Lung (tissue), 12 donors: ENCODE measurements around the gene ANKRD60. TPM values are rescaled to one million over a fixed set of nuclear protein-coding genes. Genes with fewer than 3 reads are reported as not detected.

Experiments
- ATAC-seq: fragments of 200-7000 bp; cut with Tn5 transposase; one replicate; pipeline ENCODE4 v1.9.1; 2020; ENCODE audit warnings: moderate number of reproducible peaks; ENCODE audit not compliant: insufficient read depth, low FRiP score
- DNase-seq, 3 donors: peaks; one replicate each; pipeline ENCODE4 v3.0.0-alpha.2; 2013 to 2017
- H3K27ac ChIP-seq, 2 donors: one replicate each; pipeline ENCODE4 v1.5.1; 2013; ENCODE audit warnings: mild to moderate bottlenecking in 2 of 2, moderate library complexity in 2 of 2, control low read depth in 1 of 2, inconsistent platforms in 1 of 2, low read depth in 1 of 2, low read length in 1 of 2
- H3K27me3 ChIP-seq, 3 donors: one replicate each; pipeline ENCODE4 v1.5.1; 2013; ENCODE audit warnings: low read length in 2 of 3; ENCODE audit not compliant: control insufficient read depth in 3 of 3, insufficient read depth in 3 of 3
- H3K36me3 ChIP-seq, 4 donors: one replicate each; pipeline ENCODE4 v1.5.1; 2013; ENCODE audit warnings: low read length in 4 of 4, mild to moderate bottlenecking in 1 of 4, moderate library complexity in 1 of 4; ENCODE audit not compliant: control insufficient read depth in 4 of 4, insufficient read depth in 4 of 4
- H3K4me1 ChIP-seq, 5 donors: one replicate each; pipeline ENCODE4 v1.5.1; 2013; ENCODE audit warnings: low read length in 5 of 5, mild to moderate bottlenecking in 2 of 5, moderate library complexity in 1 of 5; ENCODE audit not compliant: control insufficient read depth in 5 of 5, insufficient read depth in 5 of 5
- H3K4me3 ChIP-seq: one replicate; pipeline ENCODE4 v1.5.1; 2013; ENCODE audit warnings: mild to moderate bottlenecking, control low read depth, moderate library complexity
- H3K9ac ChIP-seq, 2 donors: one replicate each; pipeline ENCODE4 v1.5.1; 2013; ENCODE audit warnings: low read length in 2 of 2, control low read depth in 1 of 2; ENCODE audit not compliant: insufficient read depth in 1 of 2
- H3K9me3 ChIP-seq, 4 donors: one replicate each; pipeline ENCODE4 v1.5.1; 2013; ENCODE audit warnings: low read length in 3 of 4, mild to moderate bottlenecking in 1 of 4, moderate library complexity in 1 of 4; ENCODE audit not compliant: control insufficient read depth in 4 of 4, insufficient read depth in 3 of 4
- WGBS, 2 donors: extraction: QIAGEN DNeasy Blood & Tissue Kit; methylation state at CpG; one replicate each; pipeline ENCODE4 v1.1.7; 2013; 5-methylcytosine and 5-hydroxymethylcytosine counted together
- polyA plus RNA-seq, 2 donors: library from polyadenylated mRNA; stranded (reverse); fragments of 200-250 nt; gene quantifications; one replicate each; pipeline ENCODE4 v1.2.1, GENCODE V29; 2013
- total RNA-seq, 2 donors: library from RNA; depleted of rRNA in 1 of 2; stranded (reverse); fragments of >200 nt in 1 of 2; gene quantifications; one replicate each; pipeline ENCODE4 v1.2.1, GENCODE V29; 2014 to 2021
- TF ChIP-seq, protein P1 (sequence below): IDR thresholded peaks from 2 replicates; pipeline ENCODE4 v1.5.1; 2012; ENCODE audit warnings: mild to moderate bottlenecking; ENCODE audit errors: control extremely low read depth, extremely low read depth
- donor health status: control.
- donor health status: control.
- donor health status: Bipolar disorder and iron deficiency.
- donor health status: healthy.
- donor health status: DM: yes; HTN: yes; CAD: no.

The ANKRD60 gene
- total and polyA plus RNA-seq, 4 donors = not detected

DNA sequence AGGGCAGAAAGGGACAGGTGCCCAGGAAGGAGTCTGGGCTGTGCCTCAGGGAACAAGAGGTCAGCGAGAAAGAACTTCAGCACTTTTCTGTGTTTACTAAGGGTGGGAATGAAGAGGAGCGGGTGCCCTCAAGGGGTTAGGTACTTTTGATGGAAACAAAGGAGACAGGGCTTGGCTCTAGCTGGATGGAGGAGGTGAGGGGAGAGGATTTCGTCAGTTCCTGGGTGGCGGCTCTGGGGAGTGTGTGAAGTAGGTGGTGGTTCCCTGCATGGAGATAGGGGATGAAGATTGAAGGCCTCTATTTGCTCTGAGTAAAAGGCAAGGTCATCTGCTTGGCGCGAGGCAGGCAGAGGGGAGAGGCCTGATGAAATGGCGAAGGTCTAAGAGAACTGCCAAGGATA is 40.0 kb upstream of the ANKRD60 start:
- H3K9ac ChIP-seq = no peak overlapping the region
- TF ChIP-seq, protein P1, sequence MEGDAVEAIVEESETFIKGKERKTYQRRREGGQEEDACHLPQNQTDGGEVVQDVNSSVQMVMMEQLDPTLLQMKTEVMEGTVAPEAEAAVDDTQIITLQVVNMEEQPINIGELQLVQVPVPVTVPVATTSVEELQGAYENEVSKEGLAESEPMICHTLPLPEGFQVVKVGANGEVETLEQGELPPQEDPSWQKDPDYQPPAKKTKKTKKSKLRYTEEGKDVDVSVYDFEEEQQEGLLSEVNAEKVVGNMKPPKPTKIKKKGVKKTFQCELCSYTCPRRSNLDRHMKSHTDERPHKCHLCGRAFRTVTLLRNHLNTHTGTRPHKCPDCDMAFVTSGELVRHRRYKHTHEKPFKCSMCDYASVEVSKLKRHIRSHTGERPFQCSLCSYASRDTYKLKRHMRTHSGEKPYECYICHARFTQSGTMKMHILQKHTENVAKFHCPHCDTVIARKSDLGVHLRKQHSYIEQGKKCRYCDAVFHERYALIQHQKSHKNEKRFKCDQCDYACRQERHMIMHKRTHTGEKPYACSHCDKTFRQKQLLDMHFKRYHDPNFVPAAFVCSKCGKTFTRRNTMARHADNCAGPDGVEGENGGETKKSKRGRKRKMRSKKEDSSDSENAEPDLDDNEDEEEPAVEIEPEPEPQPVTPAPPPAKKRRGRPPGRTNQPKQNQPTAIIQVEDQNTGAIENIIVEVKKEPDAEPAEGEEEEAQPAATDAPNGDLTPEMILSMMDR = no peak
- peaks cover 0 to 22% (median 7%) of the 10 kb centered on the region in 4 donors for H3K36me3 ChIP-seq
- no peak overlapping the region for H3K27ac ChIP-seq
- no peak overlapping the region for H3K4me3 ChIP-seq
- 80 to 89% methylated on average over 7 of the region's 7 CpGs for WGBS, 2 donors
- no peaks in the 10 kb centered on the region for H3K27me3 ChIP-seq
- DNase-seq (no peak), ATAC-seq (no peak)
- H3K4me1 ChIP-seq = peaks cover 0 to 29% (median 3%) of the 10 kb centered on the region in 5 donors
- no peaks in the 10 kb centered on the region for H3K9me3 ChIP-seq

DNA sequence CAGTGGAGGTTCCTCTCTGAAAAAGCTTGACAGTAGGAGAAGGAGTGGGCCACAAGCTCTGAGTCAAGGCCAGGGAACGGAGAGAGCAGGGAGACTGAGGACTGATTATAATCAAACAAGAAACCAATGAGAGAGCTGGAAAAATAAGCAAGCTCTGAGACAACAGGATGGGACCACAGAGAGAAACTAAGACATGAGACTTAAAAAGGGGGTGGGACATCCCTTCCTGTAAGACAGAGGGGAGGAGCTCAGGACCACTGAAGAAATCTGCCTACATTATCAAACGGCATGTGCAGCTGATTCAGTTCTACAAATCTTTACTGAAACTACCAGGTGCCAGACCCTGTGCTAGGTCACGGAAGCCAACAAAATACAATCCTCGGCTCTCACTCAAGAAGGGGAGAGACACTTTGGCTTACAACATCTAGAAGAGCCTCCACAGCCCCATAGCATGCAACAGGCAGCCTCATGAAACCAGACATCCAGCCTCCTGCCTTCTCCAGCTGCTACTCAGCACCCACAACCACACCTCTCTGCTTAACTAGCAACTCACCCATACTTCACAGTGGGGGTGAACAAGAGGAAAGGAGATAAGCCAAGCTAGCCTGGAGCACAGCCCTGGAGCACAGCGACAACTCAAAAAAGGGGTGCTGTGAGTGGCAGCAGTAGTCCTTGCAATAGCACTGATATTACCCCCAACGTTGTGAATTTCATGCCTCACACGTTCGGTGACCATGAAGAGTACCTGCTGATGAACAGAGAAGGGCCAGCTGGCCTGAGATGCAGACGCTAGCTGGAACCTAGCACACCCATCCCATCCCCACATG is 39.1 kb upstream of the ANKRD60 start:
- TF ChIP-seq, protein P1 = no peak
- Histone ChIP-seq H3K4me3 (no peak overlapping the region), H3K9me3 (no peaks in the 10 kb centered on the region), H3K36me3 (peaks cover 3 to 27% (median 7%) of the 10 kb centered on the region in 4 donors), H3K9ac (no peak overlapping the region), H3K27ac (no peak overlapping the region), H3K27me3 (no peaks in the 10 kb centered on the region), H3K4me1 (peaks cover 0 to 27% (median 3%) of the 10 kb centered on the region in 5 donors)
- no peak for DNase-seq
- WGBS, 2 donors = 80 to 93% methylated on average over 9 of the region's 9 CpGs
- ATAC-seq = no peak

DNA sequence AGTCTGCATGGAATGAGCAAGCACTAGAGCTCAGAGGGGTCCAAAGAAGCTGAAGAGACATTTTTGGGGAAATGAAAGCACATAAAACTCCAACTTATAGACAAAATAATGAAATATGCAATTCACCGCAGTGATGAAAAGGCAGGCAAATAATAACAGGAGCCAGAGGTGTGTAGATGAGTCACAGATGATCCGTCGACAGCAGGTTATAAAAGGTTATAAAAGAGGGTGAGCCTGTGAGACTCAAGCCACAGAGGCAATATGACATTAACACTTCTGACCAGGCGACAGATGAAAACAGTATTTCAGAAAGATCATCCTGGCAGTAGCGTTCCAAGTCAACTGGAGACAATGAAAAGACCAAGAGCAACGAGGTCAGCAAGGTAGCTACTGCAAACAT is 35.8 kb upstream of the ANKRD60 start:
- Histone ChIP-seq H3K27me3 (no peaks in the 10 kb centered on the region), H3K9me3 (no peaks in the 10 kb centered on the region), H3K36me3 (peaks cover 3 to 31% (median 7%) of the 10 kb centered on the region in 4 donors), H3K4me3 (no peak overlapping the region), H3K4me1 (peaks cover 0 to 11% (median 0%) of the 10 kb centered on the region in 5 donors), H3K9ac (no peak overlapping the region), H3K27ac (no peak overlapping the region)
- WGBS, 2 donors = 92 to 95% methylated on average over 6 of the region's 6 CpGs
- TF ChIP-seq, protein P1 = no peak
- DNase-seq (no peak), ATAC-seq (no peak)
